CD4-positive, alpha-beta T cell treated with Interleukin-4 for 1 hour (primary cell): ENCODE results near the gene CLEC16A.

ENCODE experiments used
- DNase-seq, 2 donors: peaks; one replicate each; pipeline ENCODE4 v3.0.0-alpha.2; 2020 to 2022

The CLEC16A gene

GRCh38 chr16:11128211-11129141 is 184.1 kb downstream of the CLEC16A start:
- peak in 1 of 2 donors; percentile 11 for DNase-seq

DNA sequence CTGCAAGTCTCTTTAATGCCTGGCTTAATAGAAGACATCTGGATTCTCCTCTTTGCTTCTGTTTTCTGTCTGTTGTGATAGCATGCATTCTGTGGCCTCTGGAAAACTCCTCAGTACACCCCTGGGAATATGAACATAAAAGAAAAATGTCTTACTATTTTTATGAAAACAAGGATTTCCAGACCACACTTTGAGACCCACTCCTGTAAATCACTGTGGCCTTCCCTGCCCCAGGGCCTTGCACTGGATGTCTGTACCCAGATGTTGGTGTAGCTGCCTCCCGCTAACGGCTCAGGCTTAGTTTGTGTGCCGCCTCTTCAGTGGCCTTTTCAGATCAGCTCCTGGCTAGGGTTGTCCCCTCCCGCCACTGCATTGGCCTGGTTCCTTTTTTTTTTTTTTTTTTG is 185.0 kb downstream of the CLEC16A start:
- no peak for DNase-seq

- DNase-seq, result no peak
Observed at GRCh38 chr16:11130978-11131665, 186.8 kb downstream of the CLEC16A start.

GRCh38 chr16:11131706-11132105 is 187.3 kb downstream of the CLEC16A start:
- DNase-seq, result no peak

DNA sequence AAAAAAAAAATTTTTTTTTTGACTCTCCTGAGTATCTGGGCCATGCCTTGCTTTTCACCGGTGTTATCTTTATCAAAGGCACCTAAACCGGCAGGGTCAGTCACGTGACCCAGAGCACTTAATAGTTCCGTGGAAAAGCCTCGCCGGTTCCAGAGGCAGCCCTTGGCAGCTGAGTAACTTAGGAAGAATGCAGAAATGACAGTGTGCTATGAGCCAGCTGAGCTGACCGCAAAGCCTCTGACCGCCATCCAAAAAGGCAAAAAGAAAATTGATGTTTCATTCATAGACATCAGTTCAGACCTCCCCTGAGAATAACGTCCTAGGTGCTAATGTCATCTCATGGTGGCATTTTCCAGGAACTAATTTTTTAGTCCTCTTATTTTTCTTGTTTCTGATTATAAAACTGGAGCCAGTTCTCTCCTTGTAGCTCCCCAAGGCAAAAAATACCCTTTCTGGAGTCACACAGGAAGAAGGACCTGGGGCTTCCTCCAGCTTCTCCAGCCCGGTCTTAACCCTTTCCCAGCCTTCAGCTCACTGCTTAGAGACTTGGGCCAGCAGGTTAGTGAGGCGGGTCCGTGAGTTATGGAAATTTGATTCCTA is 189.1 kb downstream of the CLEC16A start:
- no peak for DNase-seq

DNA sequence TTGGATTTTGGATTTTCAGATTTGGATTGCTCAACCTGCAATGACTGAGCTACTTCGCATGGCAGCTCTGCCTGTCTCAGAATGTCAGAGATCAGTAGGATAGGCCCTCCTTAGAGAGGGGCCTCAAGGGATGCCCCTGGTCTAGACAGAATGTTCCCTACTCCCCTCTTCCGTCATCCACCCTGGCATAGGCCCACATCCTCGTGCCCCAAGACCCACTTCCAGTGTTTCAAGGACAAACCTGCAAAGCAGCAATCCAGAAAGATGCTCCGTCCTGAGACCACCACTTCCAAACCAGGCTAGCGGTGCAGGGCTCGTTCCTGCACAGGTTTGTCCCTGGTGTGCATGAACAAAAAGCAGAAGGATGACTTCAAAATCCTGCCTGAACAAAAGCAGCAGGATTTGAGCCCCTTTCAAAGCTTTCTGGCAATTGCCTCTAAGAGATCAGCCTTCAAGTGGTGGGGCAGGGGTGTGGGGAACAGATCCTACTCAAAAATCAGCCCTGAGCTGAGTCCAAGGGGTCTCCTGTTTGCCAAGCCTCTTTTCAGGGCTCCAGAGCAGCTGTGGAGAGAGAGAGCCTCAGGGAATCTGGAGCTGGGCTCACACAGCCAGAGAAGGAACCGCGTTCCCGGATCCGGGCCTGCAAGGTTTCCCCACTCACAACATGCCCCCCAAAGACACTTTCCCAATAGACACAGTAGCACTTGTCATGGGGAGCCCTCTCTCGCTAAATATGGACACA is 190.5 kb downstream of the CLEC16A start:
- DNase-seq, result no peak

DNA sequence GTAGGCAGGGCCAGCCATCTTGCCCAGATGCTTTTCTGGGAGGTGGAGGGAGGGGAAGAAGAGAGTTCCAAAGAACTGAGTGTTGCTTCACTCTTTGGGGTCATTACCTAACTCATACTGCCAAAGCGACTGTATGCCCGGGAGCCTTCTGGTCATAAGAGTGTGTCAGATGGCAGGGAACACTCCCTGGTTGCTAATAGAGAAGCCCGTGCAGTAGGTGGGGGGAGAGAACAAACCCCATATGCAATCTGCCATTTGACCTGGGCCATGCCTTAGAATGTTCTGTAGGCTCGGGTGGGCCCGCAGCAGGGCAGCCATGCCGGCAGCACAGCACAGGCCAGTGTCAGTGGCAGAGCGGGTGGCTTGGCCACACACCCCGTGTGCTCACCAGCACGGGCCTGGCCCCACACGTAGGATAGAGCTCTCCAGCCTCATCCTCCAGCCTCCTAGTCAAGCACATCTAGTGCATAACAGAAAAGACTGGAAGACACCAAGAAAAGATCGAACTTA is 191.2 kb downstream of the CLEC16A start:
- DNase-seq, result peak in 1 of 2 donors; percentile 53

DNA sequence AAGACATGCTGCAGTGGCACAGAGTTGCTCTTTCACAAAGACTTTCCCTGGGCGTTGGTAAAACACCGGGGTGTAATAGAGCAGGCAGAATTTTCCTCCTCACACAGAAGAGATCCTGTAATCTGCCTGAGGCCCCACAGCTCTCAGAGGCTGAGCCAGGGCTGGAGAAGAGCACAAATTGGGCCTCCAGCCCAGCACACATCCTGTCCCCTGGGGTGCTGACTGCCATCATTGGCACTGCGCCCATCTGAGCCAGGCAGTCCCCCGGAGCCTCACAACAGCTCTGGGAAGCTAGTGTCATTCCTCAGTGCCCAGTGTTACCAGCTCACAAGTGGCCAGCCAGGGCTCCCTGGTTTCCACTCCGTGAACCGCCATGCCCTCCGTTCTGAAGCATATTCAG is 192.2 kb downstream of the CLEC16A start:
- no peak for DNase-seq

DNA sequence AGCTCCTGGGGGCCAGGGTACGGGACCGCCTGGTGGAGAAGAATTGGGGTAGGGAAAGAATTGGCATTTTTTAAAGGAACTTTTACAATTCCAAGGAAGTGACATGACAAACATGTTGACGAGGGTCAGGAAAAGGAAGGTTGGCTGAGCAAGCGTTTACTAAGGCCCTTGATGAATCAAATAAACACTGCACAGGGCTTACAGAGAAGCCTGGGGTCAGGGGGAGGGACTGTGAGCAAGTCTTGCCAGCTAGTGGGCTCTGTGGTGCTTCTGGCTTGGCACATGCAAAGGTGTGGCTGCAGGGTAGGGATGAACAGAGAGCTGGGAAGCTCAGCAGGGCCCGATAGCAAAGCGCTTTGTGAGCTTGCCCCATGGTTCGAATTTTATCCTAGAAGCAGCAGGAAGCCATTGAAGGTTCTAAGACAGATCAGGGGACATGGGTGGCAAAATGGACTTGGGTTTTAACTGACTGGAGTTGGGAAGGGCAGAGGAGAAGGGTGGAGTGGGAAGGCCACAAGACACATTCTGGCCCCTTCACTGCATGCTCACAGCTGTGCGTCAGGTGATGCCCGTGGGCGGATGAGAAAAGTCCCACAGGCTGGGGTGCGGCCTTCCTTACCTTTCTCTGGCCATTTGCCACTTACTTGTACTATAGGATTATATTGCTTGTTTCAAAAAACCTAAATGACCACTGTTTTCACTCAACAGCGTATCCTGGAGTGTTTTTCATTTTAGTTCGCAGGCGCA is 193.8 kb downstream of the CLEC16A start:
- DNase-seq, result no peak

- DNase-seq, result no peak
Observed at GRCh38 chr16:11138769-11139325, 194.5 kb downstream of the CLEC16A start.

DNA sequence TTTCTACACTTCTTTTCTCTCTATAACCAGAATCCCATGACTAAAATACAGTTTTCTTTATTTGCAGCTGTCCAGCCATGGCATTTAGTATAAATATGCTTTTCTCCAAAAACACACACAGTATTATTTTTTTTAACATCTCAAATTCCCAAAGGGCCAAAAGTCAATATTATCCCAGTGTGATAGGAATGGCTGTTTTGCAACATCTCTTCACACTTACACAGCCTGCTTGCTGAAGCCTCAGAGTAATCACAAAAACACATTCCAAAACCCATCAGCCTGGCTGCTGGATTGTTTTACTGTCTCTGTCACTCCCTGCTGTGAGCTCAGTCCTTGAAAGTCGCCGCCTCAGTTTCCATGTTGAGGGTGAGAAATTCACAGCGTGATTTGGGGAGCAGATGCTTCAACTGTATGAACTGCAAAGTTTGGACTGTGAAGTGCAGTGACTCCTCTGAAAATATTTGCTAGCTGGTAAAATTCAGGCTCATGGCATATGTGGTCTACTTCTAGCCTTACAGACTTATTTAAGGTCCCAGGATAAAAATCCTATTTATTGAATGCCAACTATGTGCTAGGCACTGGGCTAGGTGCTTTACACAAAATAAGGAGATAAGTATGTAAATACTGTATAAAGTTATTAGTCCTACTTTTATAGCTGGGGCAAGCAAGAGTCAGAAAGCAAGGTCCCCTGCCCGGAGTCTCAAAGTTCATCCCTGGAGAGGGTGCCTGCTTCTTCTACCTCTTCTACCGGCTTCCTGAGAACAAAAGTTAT is 195.1 kb downstream of the CLEC16A start:
- DNase-seq, result no peak

DNA sequence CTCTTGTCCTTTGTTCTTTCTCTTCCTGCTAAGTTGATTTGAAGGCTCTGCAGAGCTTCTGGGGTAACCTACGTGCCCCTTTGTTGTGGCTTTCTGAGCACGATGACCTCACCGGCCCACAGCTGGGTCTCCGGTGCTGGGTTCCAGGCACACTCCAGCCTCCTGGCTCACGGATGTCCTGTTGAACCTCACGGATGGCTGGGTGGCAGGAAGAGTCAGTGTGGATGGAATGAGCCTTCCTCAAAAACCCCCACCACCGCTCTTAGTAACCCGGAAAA is 195.7 kb downstream of the CLEC16A start:
- peak; percentile 64 to 69 for DNase-seq

GRCh38 chr16:11140466-11140865 is 196.1 kb downstream of the CLEC16A start:
- DNase-seq, result no peak

DNA sequence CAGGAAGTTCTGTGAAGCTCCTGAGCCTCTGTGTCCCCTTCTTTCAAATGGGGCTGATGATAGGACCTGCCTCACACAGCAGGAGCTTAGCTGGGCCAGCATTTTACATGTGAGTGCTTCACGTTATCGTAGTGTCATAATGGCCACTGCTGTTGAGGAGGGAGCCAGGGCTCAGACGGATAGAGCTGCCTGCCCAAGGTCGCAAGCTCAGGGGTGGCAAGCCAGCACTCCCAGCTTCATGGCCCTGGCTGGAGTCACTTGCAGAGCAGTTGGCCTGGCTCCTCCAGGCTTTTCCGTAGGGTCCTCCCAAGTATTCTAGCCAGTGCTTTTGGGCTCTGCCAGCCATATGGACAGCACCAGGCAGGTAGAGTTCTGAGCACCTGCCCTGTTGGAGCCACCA is 196.5 kb downstream of the CLEC16A start:
- no peak for DNase-seq

DNA sequence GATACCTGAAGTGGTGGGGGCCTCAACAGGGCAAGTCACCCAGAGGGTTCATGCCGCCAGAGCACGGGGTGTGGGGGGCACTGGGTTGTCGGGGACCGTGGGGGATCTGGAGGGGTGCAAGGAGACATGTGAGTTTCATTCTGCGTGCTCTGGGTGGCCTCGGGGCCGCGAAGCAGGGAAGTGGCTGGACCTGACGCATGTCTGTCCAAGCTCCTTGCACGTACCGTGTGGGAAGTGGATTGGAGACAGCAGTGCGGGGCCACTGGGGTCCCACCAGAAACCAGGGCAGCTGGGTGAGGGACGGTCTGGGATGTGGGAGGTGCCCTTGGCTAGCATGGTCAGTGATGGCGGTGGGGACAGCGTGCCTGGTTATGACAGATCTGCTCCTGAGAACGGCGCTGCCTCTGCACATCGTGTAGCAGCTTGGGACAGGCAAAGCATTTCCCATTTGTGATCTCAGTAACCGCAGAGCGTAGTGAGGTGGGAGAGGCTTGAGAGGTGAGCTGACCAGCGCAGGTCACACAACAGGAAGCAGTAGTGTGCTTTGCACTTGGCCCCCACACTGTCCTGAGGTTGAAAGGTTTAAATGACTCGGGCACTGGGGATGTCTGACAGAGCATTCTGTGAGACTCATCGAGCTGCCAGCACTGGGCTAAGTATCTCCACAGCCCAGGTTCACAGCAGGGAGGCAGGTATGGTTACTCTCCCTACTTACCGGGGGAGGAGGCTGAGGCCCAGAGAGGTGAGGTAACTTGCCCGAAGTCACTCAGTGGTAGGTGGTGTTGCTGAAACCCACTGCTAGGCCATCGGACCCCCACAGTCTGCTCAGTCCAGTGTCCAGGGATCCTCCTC is 197.3 kb downstream of the CLEC16A start:
- no peak for DNase-seq

GRCh38 chr16:11142261-11142630 is 197.9 kb downstream of the CLEC16A start:
- no peak for DNase-seq

DNA sequence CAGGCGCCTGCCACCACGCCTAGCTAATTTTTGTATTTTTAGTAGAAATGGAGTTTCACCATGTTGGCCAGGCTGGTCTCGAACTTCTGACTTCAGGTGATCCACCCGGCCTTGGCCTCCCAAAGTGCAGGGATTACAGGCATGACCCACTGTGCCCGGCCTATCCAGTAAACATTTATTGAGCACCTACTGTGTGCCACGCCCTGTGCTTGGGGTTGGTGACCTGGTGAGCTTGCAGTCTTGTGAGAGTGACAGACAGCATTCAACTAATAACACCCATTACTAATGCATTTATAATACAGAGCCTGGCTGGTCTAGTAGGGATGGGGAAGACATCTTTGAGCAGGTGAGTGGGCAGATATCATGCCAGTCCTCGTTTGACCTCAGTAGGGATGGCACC is 198.6 kb downstream of the CLEC16A start:
- DNase-seq, result no peak

DNA sequence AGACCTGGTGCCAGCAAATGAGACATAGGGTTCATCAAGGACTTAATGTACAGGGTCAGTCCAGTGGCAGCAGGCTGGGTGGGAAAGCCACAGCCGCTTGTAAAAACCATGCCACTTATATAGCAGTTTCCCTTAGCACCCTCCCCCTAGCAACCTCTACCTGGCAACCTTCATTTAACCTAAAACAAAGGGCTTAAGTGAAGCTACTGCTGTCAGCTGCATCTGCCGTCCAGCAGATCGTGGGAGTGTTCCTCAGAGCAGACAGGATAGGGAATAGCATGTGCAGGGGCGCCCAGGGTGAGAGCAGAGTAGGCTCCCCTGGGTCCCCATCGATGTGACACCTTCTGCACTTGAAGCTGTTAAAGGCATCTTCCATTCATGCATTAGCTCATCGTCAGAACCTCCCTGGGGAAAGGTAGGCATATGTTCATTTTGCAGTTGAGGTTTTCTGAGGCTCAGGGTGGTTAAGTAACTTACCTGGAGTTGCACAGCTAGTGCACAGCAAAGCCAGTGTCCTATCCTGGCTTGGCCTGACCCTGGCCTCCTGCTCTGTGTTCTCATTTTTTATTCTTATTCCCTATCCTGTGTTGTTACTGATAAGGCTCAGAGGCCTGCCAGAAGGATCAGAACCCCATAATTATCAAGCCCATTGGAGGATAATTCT is 199.1 kb downstream of the CLEC16A start:
- DNase-seq, result no peak

- DNase-seq, result no peak
Observed at GRCh38 chr16:11144122-11144521, 199.8 kb downstream of the CLEC16A start.
